ENCODE measurements around the gene RMDN3.

- TF ChIP-seq CTCF (IDR thresholded peaks at IDR 0.05; ENCODE audit: poor library complexity) (no peak), EZH2 (IDR thresholded peaks at IDR 0.05; ENCODE audit: borderline replicate concordance) (no peak), EZH2phosphoT487 (IDR thresholded peaks at IDR 0.05; ENCODE audit: low read depth, severe bottlenecking, unreplicated experiment) (no peak)
These were observed 34.9 kb upstream of the RMDN3 start for GRCh38 chr15:40789999-40790398.
